ENCODE data around the gene KIF4B. TPM values are rescaled to one million over a fixed set of nuclear protein-coding genes. Genes with fewer than 3 reads are reported as not detected.

KIF4B gene
- total and polyA plus RNA-seq, 2 donors (not counting 3 experiments of a cell fraction or from before 2014, with no cell fraction given), result 0.44 TPM; not detected in 1

DNA sequence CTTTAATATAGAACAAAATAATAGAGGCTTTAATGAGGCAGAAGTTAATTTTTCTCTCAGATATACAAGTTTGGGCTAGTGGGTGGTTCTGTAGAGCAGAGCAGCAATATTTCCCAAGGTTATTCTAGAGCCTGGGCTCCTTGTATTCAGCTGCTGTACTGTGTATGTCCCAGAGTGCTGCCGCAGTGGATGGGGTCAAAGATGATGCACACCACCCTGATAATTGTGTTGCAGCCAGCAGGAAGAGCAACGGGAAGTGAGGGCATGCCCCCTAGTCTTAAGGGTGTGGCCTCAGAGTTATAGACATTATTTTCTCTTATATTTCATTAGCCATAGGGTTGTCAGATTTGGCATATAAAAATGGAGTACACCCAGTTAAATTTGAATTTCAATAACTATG lies 23.9 kb upstream of the KIF4B start:
- no TSS peak for BruUV-seq (replicated peaks)
- H3K4me2 ChIP-seq (ENCODE audit: insufficient read depth, low read length), result peak overlapping the region; percentile 39
- peaks cover 10% of the 10 kb centered on the region for H3K4me1 ChIP-seq (ENCODE audit: control insufficient read depth, extremely low read depth, insufficient read depth, low read length)
- POLR2A ChIA-PET, result no interaction called here
- CTCF ChIA-PET, result interaction anchor here (1.2 to 6.8 kb wide), 5 partner anchors 8 to 38 kb away, joined by 3 to 38 read pairs (median 7); no protein-coding TSS in a partner anchor
- H3K9ac ChIP-seq (replicated peaks; ENCODE audit: extremely low read depth, insufficient read depth, low read length), result no peak overlapping the region
- no peak overlapping the region for H3K27ac ChIP-seq (ENCODE audit: insufficient read depth, low read depth, low read length)
- no peak overlapping the region for H2AFZ ChIP-seq (ENCODE audit: low read depth, low read length)
- no peaks in the 10 kb centered on the region for H3K79me2 ChIP-seq (ENCODE audit: control insufficient read depth, insufficient read depth, low read length)
- H3K4me3 ChIP-seq (replicated peaks in 1 of 3; ENCODE audit: insufficient read depth in 1 of 3, low read depth in 1 of 3, low read length in 3 of 3), result no peak overlapping the region
- intact Hi-C loops (cut with micrococcal nuclease) (loop anchor here (5.0 kb wide), 1 partner anchor 158 kb away; no protein-coding TSS in a partner anchor), dilution Hi-C loops (cut with MboI; ENCODE audit: extremely low pct_ligation_motif_present, low sequenced_read_pairs) (no loop called here)
- no peaks in the 10 kb centered on the region for H3K27me3 ChIP-seq (ENCODE audit: control insufficient read depth in 2 of 2, insufficient read depth in 2 of 2, low read length in 2 of 2)
- no peaks in the 10 kb centered on the region for H3K36me3 ChIP-seq (ENCODE audit: control insufficient read depth in 2 of 2, extremely low read depth in 1 of 2, insufficient read depth in 2 of 2, low read length in 2 of 2)
- peak; percentile 46 for TF ChIP-seq GATA2 (IDR thresholded peaks at IDR 0.05; ENCODE audit: insufficient read depth, insufficient read length, low read depth, low read length)
- TF ChIP-seq, protein P1, sequence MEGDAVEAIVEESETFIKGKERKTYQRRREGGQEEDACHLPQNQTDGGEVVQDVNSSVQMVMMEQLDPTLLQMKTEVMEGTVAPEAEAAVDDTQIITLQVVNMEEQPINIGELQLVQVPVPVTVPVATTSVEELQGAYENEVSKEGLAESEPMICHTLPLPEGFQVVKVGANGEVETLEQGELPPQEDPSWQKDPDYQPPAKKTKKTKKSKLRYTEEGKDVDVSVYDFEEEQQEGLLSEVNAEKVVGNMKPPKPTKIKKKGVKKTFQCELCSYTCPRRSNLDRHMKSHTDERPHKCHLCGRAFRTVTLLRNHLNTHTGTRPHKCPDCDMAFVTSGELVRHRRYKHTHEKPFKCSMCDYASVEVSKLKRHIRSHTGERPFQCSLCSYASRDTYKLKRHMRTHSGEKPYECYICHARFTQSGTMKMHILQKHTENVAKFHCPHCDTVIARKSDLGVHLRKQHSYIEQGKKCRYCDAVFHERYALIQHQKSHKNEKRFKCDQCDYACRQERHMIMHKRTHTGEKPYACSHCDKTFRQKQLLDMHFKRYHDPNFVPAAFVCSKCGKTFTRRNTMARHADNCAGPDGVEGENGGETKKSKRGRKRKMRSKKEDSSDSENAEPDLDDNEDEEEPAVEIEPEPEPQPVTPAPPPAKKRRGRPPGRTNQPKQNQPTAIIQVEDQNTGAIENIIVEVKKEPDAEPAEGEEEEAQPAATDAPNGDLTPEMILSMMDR (IDR thresholded peaks at IDR 0.05; ENCODE audit: extremely low read depth in 1 of 2, insufficient read depth in 1 of 2, low read depth in 1 of 2, low read length in 2 of 2), result no peak
- DNase-seq (ENCODE audit: low read depth, low spot score), result peak; percentile 40
- no peaks in the 10 kb centered on the region for H3K9me1 ChIP-seq (replicated peaks; ENCODE audit: control insufficient read depth, extremely low read depth, insufficient read depth, low read length)
- no peaks in the 10 kb centered on the region for H4K20me1 ChIP-seq (replicated peaks; ENCODE audit: control insufficient read depth, extremely low read depth, insufficient read depth, low read length)
- no peaks in the 10 kb centered on the region for H3K9me3 ChIP-seq (replicated peaks; ENCODE audit: control insufficient read depth, insufficient read depth, low read length)
- peak; percentile 77 for FAIRE-seq

DNA sequence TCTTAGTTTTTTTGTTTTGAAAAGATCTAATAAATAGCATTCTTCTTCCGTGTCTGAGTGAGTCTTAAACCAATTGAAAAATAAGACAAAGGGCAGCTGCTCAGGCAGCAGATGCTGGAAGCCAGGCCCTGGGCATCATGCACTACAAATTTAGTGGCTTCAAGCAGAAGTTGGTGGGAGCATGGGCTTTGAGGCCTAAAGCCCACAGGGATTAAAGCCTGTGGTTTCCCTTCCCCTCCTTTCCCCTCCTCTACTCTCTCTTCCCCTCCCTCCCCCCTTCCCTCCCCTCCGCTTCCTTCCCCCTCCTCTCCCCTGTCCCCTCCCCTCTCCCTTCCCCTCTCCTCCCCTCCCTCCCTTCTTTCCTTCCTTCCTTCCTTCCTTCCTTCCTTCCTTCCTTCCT lies 20.1 kb upstream of the KIF4B start:
- H3K36me3 ChIP-seq (ENCODE audit: control insufficient read depth in 2 of 2, extremely low read depth in 1 of 2, insufficient read depth in 2 of 2, low read length in 2 of 2), result no peaks in the 10 kb centered on the region
- DNase-seq (ENCODE audit: low read depth, low spot score), result no peak
- H3K9me3 ChIP-seq (replicated peaks; ENCODE audit: control insufficient read depth, insufficient read depth, low read length), result no peaks in the 10 kb centered on the region
- intact Hi-C loops (cut with micrococcal nuclease), result no loop called here
- H4K20me1 ChIP-seq (replicated peaks; ENCODE audit: control insufficient read depth, extremely low read depth, insufficient read depth, low read length), result no peaks in the 10 kb centered on the region
- TF ChIP-seq FOS (IDR thresholded peaks at IDR 0.05; ENCODE audit: borderline replicate concordance, insufficient read depth, low read length) (no peak), MYC (IDR thresholded peaks at IDR 0.05; ENCODE audit: low read depth, low read length) (no peak), POLR2A (IDR thresholded peaks at IDR 0.05; ENCODE audit: low read depth, low read length) (no peak), GATA2 (IDR thresholded peaks at IDR 0.05; ENCODE audit: insufficient read depth, insufficient read length, low read depth, low read length) (no peak), JUN (IDR thresholded peaks at IDR 0.05; ENCODE audit: borderline replicate concordance, insufficient read depth, insufficient read length, low read depth) (no peak), EZH2 (IDR thresholded peaks at IDR 0.05; ENCODE audit: borderline replicate concordance, low read depth, low read length, severe bottlenecking) (no peak), POLR2AphosphoS5 (IDR thresholded peaks at IDR 0.05; ENCODE audit: insufficient read depth, low read depth, low read length) (no peak)
- TF ChIP-seq, protein P1 (IDR thresholded peaks at IDR 0.05; ENCODE audit: extremely low read depth in 1 of 2, insufficient read depth in 1 of 2, low read depth in 1 of 2, low read length in 2 of 2), result no peak
- TF ChIP-seq, protein P2, sequence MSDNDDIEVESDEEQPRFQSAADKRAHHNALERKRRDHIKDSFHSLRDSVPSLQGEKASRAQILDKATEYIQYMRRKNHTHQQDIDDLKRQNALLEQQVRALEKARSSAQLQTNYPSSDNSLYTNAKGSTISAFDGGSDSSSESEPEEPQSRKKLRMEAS (IDR thresholded peaks at IDR 0.05; ENCODE audit: insufficient read depth, insufficient read length), result no peak
- POLR2A ChIA-PET, result no interaction called here
- no peak overlapping the region for H3K4me2 ChIP-seq (ENCODE audit: insufficient read depth, low read length)
- CTCF ChIA-PET, result no interaction called here
- H3K4me1 ChIP-seq (ENCODE audit: control insufficient read depth, extremely low read depth, insufficient read depth, low read length), result peaks cover 25% of the 10 kb centered on the region
- no peaks in the 10 kb centered on the region for H3K79me2 ChIP-seq (ENCODE audit: control insufficient read depth, insufficient read depth, low read length)
- H3K9ac ChIP-seq (replicated peaks; ENCODE audit: extremely low read depth, insufficient read depth, low read length), result no peak overlapping the region
- BruUV-seq (replicated peaks), result no TSS peak
- no peaks in the 10 kb centered on the region for H3K9me1 ChIP-seq (replicated peaks; ENCODE audit: control insufficient read depth, extremely low read depth, insufficient read depth, low read length)
- FAIRE-seq, result no peak
- no peak overlapping the region for H2AFZ ChIP-seq (ENCODE audit: low read depth, low read length)
- H3K27me3 ChIP-seq (ENCODE audit: control insufficient read depth in 2 of 2, insufficient read depth in 2 of 2, low read length in 2 of 2), result no peaks in the 10 kb centered on the region
- H3K27ac ChIP-seq (ENCODE audit: insufficient read depth, low read depth, low read length), result no peak overlapping the region
- H3K4me3 ChIP-seq (replicated peaks in 1 of 3; ENCODE audit: insufficient read depth in 1 of 3, low read depth in 1 of 3, low read length in 3 of 3), result no peak overlapping the region
- dilution Hi-C loops (cut with MboI; ENCODE audit: extremely low pct_ligation_motif_present, low sequenced_read_pairs), result no loop called here
